Measurements from ENCODE around the gene FMN1.

The FMN1 gene

DNA sequence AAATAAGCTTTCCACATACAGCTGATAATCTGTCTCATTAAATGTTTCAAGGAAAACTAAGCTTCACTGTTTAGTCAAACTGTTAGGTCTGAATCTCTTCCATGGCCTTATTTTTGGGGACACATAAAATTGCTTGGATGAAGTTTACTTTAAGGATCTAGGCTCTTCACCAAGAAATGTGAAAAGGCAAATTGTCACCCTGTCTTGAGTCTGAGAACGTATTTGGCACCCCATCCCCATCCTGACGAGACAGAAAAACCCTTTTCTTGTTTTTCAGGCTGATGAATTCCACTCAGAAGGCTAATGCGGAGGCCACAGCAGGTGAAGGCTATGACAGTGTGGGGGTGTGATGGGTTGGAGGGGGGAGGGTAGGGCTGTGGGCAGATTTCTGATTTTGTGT is 250.1 kb downstream of the FMN1 start:
- DNase-seq (ENCODE audit: low read depth), result no peak
- TF ChIP-seq, protein P1, sequence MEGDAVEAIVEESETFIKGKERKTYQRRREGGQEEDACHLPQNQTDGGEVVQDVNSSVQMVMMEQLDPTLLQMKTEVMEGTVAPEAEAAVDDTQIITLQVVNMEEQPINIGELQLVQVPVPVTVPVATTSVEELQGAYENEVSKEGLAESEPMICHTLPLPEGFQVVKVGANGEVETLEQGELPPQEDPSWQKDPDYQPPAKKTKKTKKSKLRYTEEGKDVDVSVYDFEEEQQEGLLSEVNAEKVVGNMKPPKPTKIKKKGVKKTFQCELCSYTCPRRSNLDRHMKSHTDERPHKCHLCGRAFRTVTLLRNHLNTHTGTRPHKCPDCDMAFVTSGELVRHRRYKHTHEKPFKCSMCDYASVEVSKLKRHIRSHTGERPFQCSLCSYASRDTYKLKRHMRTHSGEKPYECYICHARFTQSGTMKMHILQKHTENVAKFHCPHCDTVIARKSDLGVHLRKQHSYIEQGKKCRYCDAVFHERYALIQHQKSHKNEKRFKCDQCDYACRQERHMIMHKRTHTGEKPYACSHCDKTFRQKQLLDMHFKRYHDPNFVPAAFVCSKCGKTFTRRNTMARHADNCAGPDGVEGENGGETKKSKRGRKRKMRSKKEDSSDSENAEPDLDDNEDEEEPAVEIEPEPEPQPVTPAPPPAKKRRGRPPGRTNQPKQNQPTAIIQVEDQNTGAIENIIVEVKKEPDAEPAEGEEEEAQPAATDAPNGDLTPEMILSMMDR (IDR thresholded peaks at IDR 0.05; ENCODE audit: control insufficient read depth, insufficient read depth, low read depth, low read length, missing control alignments), result no peak
- H3K4me3 ChIP-seq (ENCODE audit: control insufficient read depth, low read depth, low read length), result no peak overlapping the region

DNA sequence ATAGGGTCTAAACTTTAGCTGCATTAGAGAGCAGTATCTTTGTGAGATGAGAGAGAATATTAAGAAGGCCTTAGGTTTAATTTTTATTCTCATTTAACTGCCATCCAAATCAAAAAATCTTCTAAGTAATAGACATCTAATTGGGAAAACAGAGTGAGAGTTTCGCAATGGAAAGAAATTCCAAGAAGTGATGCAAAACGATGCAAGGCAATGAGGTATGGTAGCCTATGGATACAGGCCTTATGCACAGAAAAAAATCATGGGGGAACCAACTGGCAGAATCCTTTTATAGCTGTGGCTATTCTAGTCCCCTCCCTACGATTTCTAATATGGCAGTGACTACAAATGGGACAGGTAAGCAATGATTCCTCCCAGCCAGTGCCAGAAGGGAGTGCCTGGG is 250.8 kb downstream of the FMN1 start:
- H3K4me3 ChIP-seq (ENCODE audit: control insufficient read depth, low read depth, low read length), result no peak overlapping the region
- TF ChIP-seq, protein P1 (IDR thresholded peaks at IDR 0.05; ENCODE audit: control insufficient read depth, insufficient read depth, low read depth, low read length, missing control alignments), result no peak

DNA sequence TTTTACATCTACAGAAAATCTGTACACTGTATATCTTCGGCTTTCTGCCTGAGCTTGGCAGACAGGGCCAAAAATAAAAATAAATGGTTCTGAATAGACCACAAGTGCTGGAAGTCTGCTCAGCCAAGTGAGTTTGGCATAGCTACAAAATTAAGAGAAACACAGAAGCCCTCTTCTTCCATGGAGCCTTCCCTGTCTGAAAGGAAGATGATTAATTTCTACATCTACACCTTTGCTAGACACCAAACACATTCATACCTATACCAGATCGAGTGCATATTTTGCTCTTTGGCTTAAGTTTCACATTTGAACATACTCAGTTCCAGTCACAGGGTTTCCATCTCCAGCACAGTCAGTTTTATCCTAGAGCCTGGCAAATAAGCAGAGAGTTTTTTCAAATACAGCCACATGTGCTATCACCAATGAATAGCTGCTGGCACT is 252.1 kb downstream of the FMN1 start:
- H3K4me3 ChIP-seq (ENCODE audit: control insufficient read depth, low read depth, low read length), result no peak overlapping the region
- no peak for DNase-seq (ENCODE audit: low read depth)
- TF ChIP-seq, protein P1 (IDR thresholded peaks at IDR 0.05; ENCODE audit: control insufficient read depth, insufficient read depth, low read depth, low read length, missing control alignments), result no peak

More for the DNA sequence above, 250.8 kb downstream of the FMN1 start:
- no peak for DNase-seq (ENCODE audit: low read depth)

DNA sequence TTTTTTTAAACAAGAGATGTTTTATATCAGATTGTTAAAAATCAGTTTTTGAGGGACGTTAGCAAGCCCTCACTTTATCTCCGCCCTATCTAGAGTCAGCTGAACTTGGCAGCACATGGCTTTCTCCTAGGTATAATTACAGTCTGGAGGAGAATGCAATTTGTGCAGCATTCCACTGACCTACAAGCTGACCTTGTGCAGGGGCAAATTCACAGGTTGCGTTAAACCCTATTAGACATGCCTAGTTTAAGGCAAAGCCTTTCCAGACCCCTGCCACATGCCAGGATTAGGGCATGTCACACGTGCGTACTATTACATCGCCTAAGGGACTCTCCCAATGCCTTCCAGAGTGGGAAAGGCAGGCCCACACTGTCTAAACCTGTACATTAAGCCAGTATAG is 252.7 kb downstream of the FMN1 start:
- TF ChIP-seq, protein P1 (IDR thresholded peaks at IDR 0.05; ENCODE audit: control insufficient read depth, insufficient read depth, low read depth, low read length, missing control alignments), result no peak
- DNase-seq (ENCODE audit: low read depth), result no peak
- H3K4me3 ChIP-seq (ENCODE audit: control insufficient read depth, low read depth, low read length), result no peak overlapping the region

DNA sequence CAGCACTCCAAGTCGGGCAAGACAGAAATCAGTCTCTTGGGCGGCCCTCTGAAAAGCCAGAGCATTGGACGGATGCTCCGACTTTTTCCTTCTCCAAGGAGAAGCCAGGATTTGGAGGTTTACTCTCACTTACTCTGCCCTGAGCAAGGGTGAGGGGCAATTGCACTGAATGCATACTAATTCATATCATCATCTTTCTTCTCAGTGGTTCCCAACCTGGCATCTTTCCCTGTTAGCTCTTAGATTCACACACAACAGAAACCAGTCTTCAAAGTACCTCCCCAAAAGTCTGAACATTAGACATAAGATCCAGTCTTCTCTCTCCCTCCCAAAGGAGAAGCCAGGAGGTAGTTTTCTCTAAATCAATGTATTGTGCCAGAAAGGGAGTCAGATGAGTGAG is 257.5 kb downstream of the FMN1 start:
- no peak overlapping the region for H3K4me3 ChIP-seq (ENCODE audit: control insufficient read depth, low read depth, low read length)
- no peak for DNase-seq (ENCODE audit: low read depth)
- TF ChIP-seq, protein P1 (IDR thresholded peaks at IDR 0.05; ENCODE audit: control insufficient read depth, insufficient read depth, low read depth, low read length, missing control alignments), result no peak

DNA sequence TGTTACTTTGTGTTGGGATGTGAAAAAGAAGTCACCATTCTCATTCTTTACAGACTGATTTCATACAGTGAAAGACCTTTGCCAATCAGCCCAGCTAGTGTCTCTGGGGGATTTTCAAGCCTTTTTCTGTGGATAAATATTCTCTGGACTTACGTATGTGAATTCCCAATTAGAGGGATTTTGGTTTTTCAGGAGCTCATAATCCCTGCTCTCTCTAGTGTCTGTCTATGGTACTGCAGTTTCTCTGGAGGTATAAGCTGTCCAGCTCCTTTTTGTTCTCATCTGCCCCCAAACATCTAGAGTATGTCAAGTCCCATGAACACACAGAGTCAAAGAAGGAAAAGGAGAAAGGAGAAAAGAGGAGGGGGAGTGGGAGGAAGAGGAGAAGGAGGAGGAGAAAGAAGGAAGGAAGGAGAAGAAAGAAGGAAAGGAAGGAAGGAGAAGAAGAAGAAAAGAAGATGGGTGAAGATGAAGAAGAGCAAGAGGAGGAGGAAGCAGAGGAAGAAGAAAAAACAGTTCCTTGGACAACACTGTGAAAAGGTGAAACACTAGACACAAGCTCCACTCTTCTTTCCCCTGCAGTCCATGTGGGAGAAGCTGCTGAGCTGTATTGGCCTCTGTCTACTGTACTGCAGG is 258.1 kb downstream of the FMN1 start:
- TF ChIP-seq, protein P1 (IDR thresholded peaks at IDR 0.05; ENCODE audit: control insufficient read depth, insufficient read depth, low read depth, low read length, missing control alignments), result peak; percentile 48
- peak; percentile 28 for DNase-seq (ENCODE audit: low read depth)
- H3K4me3 ChIP-seq (ENCODE audit: control insufficient read depth, low read depth, low read length), result no peak overlapping the region

Measured in AG09309 (cell line).